Activated CD8-positive, alpha-beta T cell treated with anti-CD3 and anti-CD28 coated beads, Interleukin-2, amount 10 ng/mL, durations not matched to agents 7 days and 5 days (primary cell): ENCODE measurements around the gene IL15RA. TPM values are rescaled to one million over a fixed set of nuclear protein-coding genes. Genes with fewer than 3 reads are reported as not detected.
A peak's percentile ranks its signal among the peaks of the same experiment; 100 is the strongest.

Experiments
- ATAC-seq: fragments of 150-1000 bp; cut with Tn5 transposase; one replicate; pipeline ENCODE4 v1.10.0; 2021; ENCODE audit warnings: moderate library complexity
- CTCF ChIA-PET: fragments of 350-600 bp; sonication (Branson Sonifier 250); formaldehyde crosslinking; loops from one replicate; lab custom pipeline; 2021; ENCODE audit warnings: antibody characterized with exemption; lab: Charles Lee
- POLR2A ChIA-PET: fragments of 350-600 bp; sonication (Branson Sonifier 250); formaldehyde crosslinking; loops from one replicate; lab custom pipeline; 2021; ENCODE audit warnings: antibody characterized with exemption; lab: Charles Lee
- DNase-seq: peaks from one replicate; pipeline ENCODE4 v3.0.0-alpha.2; 2020
- H3K27ac Mint-ChIP-seq: one replicate; pipeline ENCODE4 v1.8.0; 2021; ENCODE audit warnings: mild to moderate bottlenecking, mixed read lengths
- H3K27me3 Mint-ChIP-seq: one replicate; pipeline ENCODE4 v1.8.0; 2021; ENCODE audit warnings: low read depth, mixed read lengths
- H3K36me3 Mint-ChIP-seq: one replicate; pipeline ENCODE4 v1.8.0; 2021; ENCODE audit warnings: low read depth, mixed read lengths
- H3K4me1 Mint-ChIP-seq: one replicate; pipeline ENCODE4 v1.8.0; 2021; ENCODE audit warnings: low read depth, mixed read lengths
- H3K4me3 Mint-ChIP-seq: one replicate; pipeline ENCODE4 v1.8.0; 2021; ENCODE audit warnings: mild to moderate bottlenecking, mixed read lengths
- H3K9me3 Mint-ChIP-seq: one replicate; pipeline ENCODE4 v1.8.0; 2022; ENCODE audit warnings: mixed read lengths; ENCODE audit not compliant: insufficient read depth
- total RNA-seq, 2 experiments: library from RNA; stranded (reverse); gene quantifications; one replicate each; pipeline ENCODE4 v1.2.3, GENCODE V29; 2021

Gene IL15RA
- total RNA-seq, 2 experiments from 2014 or later = 17.2 to 18.1 TPM

GRCh38 chr10:5959142-5959541, 18.2 kb downstream of the IL15RA start:
- H3K27ac Mint-ChIP-seq = no peak overlapping the region
- ChIA-PET POLR2A (no interaction called here), CTCF (interaction anchor here (0.7 kb wide), 1 partner anchor 17 kb away, joined by 3 read pairs; no protein-coding TSS in a partner anchor)
- no peaks in the 10 kb centered on the region for H3K27me3 Mint-ChIP-seq
- H3K9me3 Mint-ChIP-seq = no peaks in the 10 kb centered on the region
- ATAC-seq = no peak
- peaks cover 4% of the 10 kb centered on the region for H3K4me1 Mint-ChIP-seq
- DNase-seq = no peak
- peaks cover 44% of the 10 kb centered on the region for H3K36me3 Mint-ChIP-seq
- no peak overlapping the region for H3K4me3 Mint-ChIP-seq

GRCh38 chr10:5958675-5959074, 18.7 kb downstream of the IL15RA start:
- H3K27ac Mint-ChIP-seq = no peak overlapping the region
- peaks cover 2% of the 10 kb centered on the region for H3K4me1 Mint-ChIP-seq
- CTCF ChIA-PET = interaction anchor here (0.7 kb wide), 1 partner anchor 18 kb away, joined by 3 read pairs; no protein-coding TSS in a partner anchor
- H3K27me3 Mint-ChIP-seq = no peaks in the 10 kb centered on the region
- no peaks in the 10 kb centered on the region for H3K9me3 Mint-ChIP-seq
- H3K36me3 Mint-ChIP-seq = peaks cover 44% of the 10 kb centered on the region
- ATAC-seq (no peak), DNase-seq (no peak)
- no peak overlapping the region for H3K4me3 Mint-ChIP-seq
- POLR2A ChIA-PET = no interaction called here

- ATAC-seq = no peak
- H3K36me3 Mint-ChIP-seq = peaks cover 44% of the 10 kb centered on the region
Measured at GRCh38 chr10:5958077-5958476, 19.3 kb downstream of the IL15RA start.

DNA sequence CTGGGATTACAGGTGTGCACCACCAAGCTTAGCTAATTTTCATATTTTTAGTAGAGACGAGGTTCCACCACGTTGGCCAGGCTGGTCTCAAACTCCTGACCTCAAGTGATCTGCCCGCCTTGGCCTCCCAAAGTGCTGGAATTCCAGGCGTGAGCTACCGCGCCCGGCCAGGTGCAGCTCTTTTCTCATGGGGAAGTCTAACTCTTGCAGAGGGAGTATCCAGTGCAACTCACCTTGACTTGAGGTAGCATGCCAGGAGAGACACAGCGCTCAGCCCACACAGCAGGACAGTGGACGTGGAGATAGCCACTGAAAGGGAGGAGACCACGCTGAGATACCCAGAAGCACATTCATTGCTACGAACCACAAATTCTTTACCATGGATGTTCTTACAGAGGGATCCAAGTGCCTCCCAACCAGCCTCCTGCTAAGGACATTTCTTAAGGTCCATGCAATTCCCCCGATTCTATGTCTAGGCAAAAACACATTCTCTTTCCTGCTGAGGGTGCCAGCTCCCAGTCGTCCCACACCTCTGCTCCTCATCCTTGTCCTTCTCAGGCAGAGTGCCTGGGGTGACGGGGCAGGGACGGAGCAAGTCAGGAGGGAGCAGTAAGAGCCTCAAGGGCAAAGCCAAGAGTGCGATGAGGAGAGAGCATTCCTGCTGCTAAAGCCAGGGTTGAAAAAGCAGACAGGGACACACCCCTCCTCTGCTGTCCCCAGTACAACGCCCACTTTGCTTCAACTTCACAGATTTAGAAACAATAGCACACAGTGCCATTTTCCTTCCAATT, 21.0 kb downstream of the IL15RA start:
- no peak for ATAC-seq
- Mint-ChIP-seq H3K9me3 (no peaks in the 10 kb centered on the region), H3K4me1 (no peaks in the 10 kb centered on the region), H3K4me3 (no peak overlapping the region), H3K36me3 (peaks cover 41% of the 10 kb centered on the region), H3K27ac (no peak overlapping the region), H3K27me3 (no peaks in the 10 kb centered on the region)
- ChIA-PET POLR2A (no interaction called here), CTCF (no interaction called here)
- no peak for DNase-seq

More at GRCh38 chr10:5958077-5958476, 19.3 kb downstream of the IL15RA start:
- no peaks in the 10 kb centered on the region for H3K9me3 Mint-ChIP-seq
- H3K4me1 Mint-ChIP-seq = no peaks in the 10 kb centered on the region
- CTCF ChIA-PET = no interaction called here
- no peak overlapping the region for H3K4me3 Mint-ChIP-seq
- H3K27ac Mint-ChIP-seq = no peak overlapping the region
- POLR2A ChIA-PET = no interaction called here
- no peaks in the 10 kb centered on the region for H3K27me3 Mint-ChIP-seq
- no peak for DNase-seq

- Mint-ChIP-seq H3K27me3 (no peaks in the 10 kb centered on the region), H3K9me3 (no peaks in the 10 kb centered on the region), H3K4me3 (no peak overlapping the region), H3K36me3 (peaks cover 22% of the 10 kb centered on the region), H3K27ac (no peak overlapping the region), H3K4me1 (no peaks in the 10 kb centered on the region)
- ATAC-seq (no peak), DNase-seq (no peak)
- ChIA-PET CTCF (interaction anchor here (1.1 kb wide), 1 partner anchor 137 kb away, joined by 3 read pairs; no protein-coding TSS in a partner anchor), POLR2A (interaction anchor here (0.6 to 1.2 kb wide), 2 partner anchors 22 to 84 kb away, joined by 3 read pairs; no protein-coding TSS in a partner anchor)
Measured at GRCh38 chr10:5953676-5954075, 23.7 kb downstream of the IL15RA start.

GRCh38 chr10:5952731-5953385, 24.5 kb downstream of the IL15RA start:
- ATAC-seq = no peak
- ChIA-PET POLR2A (interaction anchor here (1.2 kb wide), 1 partner anchor 23 kb away, joined by 3 read pairs; no protein-coding TSS in a partner anchor), CTCF (no interaction called here)
- Mint-ChIP-seq H3K4me3 (no peak overlapping the region), H3K36me3 (peaks cover 19% of the 10 kb centered on the region), H3K27ac (no peak overlapping the region), H3K9me3 (no peaks in the 10 kb centered on the region), H3K27me3 (no peaks in the 10 kb centered on the region), H3K4me1 (no peaks in the 10 kb centered on the region)
- DNase-seq = no peak

DNA sequence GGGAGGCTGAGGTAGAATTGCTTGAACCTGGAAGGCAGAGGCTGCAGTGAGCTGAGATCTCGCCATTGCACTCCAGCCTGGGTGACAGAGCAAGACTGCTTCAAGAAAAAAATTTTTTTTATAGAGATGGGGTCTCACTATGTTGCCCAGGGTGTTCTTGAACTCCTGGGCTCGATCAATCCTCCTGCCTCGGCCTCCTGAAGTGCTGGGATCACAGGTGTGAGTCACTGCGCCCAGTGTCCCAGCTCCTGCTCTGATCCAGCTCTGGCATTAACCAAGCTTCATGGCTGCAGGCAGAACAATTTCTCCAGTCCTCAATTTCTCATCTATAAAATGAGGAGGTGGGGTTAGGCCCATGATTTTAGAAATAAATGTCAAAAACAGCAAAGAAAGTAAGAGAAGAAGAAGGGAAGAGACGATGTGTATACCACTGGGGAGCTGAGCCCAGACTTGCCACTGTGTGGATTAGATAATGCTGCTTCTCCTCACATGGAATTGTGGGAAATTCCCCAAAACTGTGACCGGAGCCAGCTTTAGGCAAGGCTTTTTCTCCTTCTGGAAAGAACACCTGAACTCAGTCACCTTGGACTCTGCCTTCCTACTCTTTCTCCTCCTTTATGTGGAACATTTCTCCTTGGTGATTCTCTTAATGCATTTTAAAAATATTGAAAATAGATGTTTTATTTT, 25.5 kb downstream of the IL15RA start:
- POLR2A ChIA-PET = no interaction called here
- Mint-ChIP-seq H3K36me3 (peaks cover 18% of the 10 kb centered on the region), H3K4me3 (no peak overlapping the region), H3K4me1 (no peaks in the 10 kb centered on the region), H3K27ac (no peak overlapping the region), H3K27me3 (no peaks in the 10 kb centered on the region), H3K9me3 (no peaks in the 10 kb centered on the region)
- CTCF ChIA-PET = no interaction called here
- ATAC-seq (no peak), DNase-seq (no peak)

DNA sequence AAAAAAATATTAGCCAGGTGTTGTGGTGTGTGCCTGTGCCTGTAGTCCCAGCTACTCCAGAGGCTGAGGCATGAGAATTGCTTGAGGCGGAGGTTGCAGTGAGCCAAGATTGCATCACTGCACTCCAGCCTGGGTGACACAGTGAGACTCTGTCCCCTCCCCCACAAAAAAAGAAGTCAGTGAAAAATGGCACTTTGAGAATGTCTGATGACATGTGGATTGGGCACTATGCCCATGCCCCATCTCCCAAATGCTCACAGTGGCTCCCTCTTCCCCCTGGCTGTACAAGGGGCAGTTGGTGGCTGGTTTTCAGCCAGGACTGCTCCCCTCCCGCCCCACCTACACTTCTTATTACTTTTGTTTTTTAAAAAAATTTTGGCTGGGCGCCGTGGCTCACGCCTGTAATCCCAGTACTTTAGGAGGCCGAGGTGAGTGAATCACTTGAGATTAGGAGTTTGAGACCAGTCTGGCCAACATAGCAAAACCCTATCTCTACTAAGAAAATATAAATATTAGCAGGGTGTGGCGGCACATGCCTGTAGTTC, 26.1 kb downstream of the IL15RA start:
- Mint-ChIP-seq H3K4me3 (no peak overlapping the region), H3K9me3 (no peaks in the 10 kb centered on the region), H3K36me3 (peaks cover 11% of the 10 kb centered on the region), H3K27ac (no peak overlapping the region), H3K27me3 (no peaks in the 10 kb centered on the region), H3K4me1 (no peaks in the 10 kb centered on the region)
- no peak for ATAC-seq
- no peak for DNase-seq
- ChIA-PET CTCF (no interaction called here), POLR2A (no interaction called here)

GRCh38 chr10:5949009-5949759, 28.2 kb downstream of the IL15RA start:
- Mint-ChIP-seq H3K36me3 (peaks cover 10% of the 10 kb centered on the region), H3K27me3 (no peaks in the 10 kb centered on the region), H3K4me1 (peaks cover 11% of the 10 kb centered on the region), H3K9me3 (no peaks in the 10 kb centered on the region), H3K27ac (no peak overlapping the region), H3K4me3 (no peak overlapping the region)
- peak; percentile 41 for DNase-seq
- POLR2A ChIA-PET = no interaction called here
- ATAC-seq = no peak
- CTCF ChIA-PET = no interaction called here

DNA sequence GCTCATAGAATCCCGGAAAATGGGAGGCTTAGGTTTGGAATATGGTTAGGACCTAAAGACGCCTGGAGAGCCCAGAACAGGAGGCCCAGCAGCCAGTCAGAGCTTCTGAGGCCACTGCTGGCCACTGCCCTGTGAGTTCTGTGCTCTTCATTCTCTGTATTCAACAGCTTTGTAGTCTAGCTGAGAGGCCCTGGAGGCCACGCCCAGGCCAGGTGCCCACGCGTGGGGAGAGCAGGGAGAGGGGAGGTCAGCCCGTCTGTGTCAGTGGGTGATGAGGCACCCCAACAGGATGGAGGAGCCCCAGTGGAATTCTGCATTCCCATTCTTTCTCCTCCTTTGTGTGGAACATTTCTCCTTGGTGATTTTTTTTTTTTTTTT, 29.1 kb downstream of the IL15RA start:
- H3K27ac Mint-ChIP-seq = no peak overlapping the region
- H3K4me1 Mint-ChIP-seq = peaks cover 11% of the 10 kb centered on the region
- POLR2A ChIA-PET = no interaction called here
- no peak for DNase-seq
- peaks cover 5% of the 10 kb centered on the region for H3K36me3 Mint-ChIP-seq
- CTCF ChIA-PET = no interaction called here
- H3K27me3 Mint-ChIP-seq = no peaks in the 10 kb centered on the region
- ATAC-seq = no peak
- no peak overlapping the region for H3K4me3 Mint-ChIP-seq
- H3K9me3 Mint-ChIP-seq = no peaks in the 10 kb centered on the region

- Mint-ChIP-seq H3K9me3 (no peaks in the 10 kb centered on the region), H3K27ac (no peak overlapping the region), H3K36me3 (peaks cover 2% of the 10 kb centered on the region), H3K4me1 (peaks cover 11% of the 10 kb centered on the region), H3K4me3 (no peak overlapping the region), H3K27me3 (no peaks in the 10 kb centered on the region)
- CTCF ChIA-PET = no interaction called here
- POLR2A ChIA-PET = no interaction called here
- no peak for DNase-seq
- no peak for ATAC-seq
Measured at GRCh38 chr10:5947471-5948207, 29.7 kb downstream of the IL15RA start.
